HG03469 (cell line): ENCODE measurements around the gene SMPD4.
"Not testable (repeated sequence)": the region's sequence is repeated elsewhere in the genome, so short reads cannot be mapped to it uniquely, and the experiment has no call there.

Experiments
- ATAC-seq: cut with Tn5 transposase; IDR thresholded peaks from one replicate; pipeline ENCODE4 v1.9.1; 2021; ENCODE audit warnings: mild to moderate bottlenecking, moderate library complexity, moderate number of reproducible peaks; ENCODE audit not compliant: unreplicated experiment

SMPD4 gene

DNA sequence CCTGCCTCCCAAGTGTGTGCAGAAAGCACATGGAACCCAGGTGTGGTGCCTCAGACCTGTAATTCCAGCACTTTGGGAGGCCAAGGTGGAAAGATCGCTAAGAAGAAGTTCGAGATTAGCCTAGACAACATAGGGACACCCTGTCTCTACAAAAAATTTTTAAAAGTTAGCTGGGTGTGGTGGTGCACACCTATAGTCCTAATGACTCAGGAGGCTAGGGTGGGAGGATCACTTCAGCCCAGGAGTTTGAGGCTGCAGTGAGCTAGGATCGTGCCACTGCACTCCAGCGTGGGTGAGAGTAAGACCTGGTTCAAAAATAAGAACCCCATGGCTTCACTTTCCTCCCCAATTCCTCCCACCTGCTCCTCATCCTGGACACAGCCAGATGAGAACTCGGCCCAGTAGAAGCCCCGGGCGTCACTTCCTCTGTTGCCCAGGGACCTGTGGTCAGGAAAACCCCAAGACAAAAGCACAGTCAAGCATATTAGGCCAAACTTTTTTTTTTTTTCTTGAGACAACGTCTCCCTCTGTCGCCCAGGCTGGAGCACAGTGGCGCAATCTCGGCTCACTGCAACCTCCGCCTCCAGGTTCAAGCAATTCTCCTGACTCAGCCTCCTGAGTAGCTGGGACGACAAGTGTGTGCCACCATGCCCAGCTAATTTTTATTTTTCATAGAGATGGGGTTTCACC lies 23.4 kb downstream of the SMPD4 start:
- peak; percentile 86 for ATAC-seq

DNA sequence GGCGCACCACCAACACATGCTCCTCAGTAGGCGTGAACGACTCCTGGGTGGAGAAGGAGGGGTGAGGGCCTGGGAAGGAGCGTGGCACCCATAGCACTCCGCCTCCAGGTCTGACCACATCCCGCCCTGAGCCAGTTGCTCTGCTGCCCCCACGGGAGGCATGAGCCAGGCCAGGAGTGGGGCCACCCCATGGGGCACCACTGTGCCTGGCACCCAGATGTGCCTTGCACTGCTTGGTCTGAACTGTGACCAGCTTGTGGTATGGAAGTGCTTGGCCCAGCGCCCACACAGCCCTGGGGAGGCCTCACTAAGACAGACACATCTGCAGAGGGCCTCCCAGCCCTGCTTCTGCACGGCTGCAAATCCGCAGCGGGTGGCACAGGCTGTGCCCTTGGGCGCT lies 24.0 kb downstream of the SMPD4 start:
- ATAC-seq, result peak; percentile 23

DNA sequence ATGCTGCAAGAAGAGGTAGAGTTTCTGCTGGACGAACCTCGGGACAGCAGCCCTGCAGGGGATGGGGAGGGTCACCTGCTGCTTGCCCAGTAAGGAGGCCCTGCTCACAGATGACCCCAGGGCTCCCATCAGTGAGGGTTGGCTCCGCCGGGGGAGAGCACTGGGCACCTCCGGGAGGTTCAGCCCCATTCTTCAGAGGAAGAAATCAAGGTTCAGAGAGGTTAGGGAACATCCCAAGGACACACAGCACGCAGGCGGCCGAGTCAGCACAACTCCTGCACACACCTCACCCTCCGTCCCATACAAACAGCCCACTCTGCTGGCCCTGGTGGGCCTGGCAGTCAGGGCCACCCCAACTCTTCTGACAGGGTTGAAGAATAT lies 24.8 kb downstream of the SMPD4 start:
- no peak for ATAC-seq

DNA sequence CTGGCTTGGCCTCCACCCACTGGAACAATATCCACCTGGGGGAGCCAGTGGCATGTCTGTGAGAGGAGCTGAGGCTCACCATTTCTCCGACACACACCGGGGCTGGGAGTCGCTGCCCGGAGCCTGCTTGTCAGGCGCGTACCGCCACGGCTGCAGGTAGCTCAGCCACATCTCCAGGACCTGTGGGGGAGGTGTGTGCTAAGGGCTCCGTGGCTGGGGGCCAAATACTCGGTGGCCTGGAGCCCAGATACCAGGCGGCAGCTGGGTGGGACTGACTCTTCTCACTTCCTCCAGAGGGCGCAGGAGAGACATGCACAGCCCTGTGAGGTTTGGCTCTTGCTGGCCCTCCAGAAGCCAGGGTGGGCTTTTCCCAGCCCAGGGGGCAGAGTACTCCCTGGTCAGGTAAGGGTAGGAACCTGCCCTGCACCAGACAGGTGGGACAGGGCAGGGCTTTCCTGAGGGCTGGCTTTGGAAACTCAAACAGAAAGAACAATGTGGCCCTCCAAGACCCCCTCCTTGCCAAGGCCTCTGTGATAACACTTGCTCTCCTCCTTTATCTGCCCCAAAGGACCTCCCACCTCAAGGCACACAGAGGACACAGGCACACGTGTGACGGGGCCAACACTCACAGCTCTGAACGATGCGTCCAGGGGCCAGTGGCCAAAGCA lies 25.3 kb downstream of the SMPD4 start:
- not testable (repeated sequence) for ATAC-seq

DNA sequence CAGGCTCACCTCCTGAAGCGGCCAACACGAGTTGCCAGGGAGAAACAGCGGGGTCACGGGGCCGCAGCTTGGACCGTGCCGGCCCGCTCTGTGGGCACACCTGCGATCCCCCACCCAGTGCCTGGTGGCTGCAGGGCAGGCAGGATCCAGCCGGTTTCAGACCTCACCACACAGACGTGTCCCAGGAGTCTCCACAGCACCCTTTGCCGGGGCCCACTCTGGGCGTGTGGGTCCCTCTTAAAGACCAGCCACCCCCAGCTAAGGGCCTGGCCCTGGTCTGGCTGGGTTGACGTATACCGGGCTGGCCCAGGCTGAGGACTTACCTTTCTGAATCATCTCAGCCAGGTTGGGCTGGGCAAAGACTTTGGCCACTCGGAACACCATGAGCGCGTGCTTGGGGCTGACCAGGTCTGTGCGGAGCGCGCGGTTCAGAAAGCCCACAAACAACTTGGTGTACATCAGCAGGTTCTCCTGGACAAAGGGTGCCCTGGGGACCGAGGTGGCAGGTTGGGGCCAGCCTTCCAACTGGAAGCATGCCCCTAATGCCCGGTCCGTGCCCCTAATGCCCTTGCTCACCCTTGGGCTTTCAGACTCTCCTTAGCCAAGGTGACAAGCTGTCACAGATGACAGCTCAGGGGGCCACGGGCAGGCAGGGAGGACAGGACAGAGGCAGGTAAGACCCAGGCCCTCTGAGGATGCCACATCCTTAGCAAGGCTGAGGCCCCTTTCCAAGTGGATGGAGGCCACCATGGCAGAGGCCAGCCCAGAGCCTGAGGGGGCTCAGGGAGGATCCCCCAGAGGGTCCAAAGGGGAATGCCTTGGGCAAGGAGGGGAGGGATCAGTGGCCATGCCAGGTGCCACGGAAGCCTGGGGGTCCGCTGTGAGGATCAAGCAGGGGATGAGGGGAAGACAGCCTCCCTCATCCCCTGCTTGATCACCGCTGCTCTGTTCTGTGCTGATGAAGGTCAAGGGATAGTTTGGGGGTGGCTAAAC lies 26.3 kb downstream of the SMPD4 start:
- ATAC-seq, result no peak

DNA sequence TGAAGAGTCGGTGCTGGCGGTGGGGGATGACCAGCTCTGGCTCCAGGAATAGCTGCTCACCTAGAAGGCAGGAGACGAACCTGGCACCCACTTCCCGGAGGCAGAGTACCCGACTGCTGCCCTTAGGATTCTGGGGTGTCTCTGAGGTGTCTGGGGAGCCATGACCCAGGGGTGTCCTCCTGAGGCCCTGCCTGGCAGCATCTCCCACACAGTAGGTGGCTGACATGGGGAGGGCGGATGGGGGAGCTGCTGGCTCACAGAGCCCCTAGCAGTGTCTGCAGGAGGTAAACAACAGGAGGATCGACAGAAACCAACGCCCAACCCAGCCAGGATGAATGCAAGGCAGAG lies 27.0 kb downstream of the SMPD4 start:
- not testable (repeated sequence) for ATAC-seq

DNA sequence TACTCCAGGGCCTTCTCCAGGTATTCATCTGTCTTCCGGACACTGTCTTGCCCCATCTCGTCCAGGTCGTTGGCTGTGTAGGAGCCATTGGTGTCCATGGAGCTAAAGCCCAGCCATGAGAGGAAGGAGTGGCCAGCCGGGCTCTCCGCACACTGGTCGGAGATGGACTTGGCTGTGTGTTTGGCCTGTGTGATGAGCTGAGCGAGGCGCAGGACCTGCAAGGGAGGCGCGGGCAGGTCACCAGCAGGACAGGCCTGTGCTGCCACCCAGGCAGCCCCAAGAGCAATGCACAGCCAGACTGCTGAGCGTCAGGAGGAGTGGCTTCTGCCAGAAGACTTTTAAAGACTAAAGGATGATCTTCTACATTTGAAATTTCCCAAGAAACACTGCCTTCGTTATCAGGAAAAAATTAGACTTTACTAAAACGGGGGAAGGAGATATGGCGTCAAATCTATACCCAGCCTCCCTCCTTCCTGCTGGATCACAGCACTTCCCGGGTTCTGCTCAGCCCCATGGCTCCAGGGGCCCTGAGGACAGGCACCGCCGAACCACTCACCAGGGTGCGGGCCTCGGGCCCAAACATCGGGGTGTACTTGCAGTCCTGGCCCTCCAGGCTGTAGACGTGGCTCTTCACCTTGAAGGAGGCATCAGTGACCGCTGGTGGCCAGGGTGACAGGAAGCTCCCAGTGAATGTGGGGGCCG lies 27.5 kb downstream of the SMPD4 start:
- ATAC-seq, result not testable (repeated sequence)

DNA sequence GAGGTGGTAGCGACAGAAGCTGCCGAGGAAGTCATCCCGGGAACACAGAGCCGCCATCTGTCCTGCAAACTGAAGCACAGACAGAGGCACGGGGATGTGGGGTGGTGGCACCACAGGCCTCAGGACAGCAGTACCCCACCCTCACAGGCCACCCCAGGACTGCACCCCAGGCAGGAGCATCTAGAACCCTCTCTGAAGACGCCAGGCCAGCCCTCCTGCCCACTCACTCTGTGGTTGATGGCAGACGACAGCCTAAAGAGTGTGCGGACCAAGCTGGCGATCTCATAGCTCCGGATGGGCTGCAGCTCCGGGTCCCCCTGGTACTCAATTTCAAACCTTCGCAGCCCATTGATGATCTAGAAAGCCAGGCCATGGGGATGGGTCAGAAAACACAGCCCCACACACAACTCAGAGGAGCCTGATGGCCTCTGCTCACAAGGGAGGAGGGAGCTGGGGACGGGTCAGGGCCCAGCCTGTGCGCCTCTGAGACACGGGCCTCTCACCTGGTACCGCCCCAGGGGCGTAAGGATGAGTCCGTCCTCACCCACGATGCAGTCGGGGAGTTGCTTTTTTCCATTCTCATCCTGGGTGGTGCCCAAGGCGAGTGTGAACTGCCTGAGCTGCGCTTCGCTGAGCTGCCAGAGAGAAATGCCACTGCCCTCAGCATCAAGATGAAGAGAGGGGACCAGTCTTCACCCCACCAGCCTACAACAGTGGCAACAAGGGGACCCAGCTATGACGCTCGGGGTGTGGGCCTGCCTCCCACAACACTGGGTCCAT lies 28.4 kb downstream of the SMPD4 start:
- no peak for ATAC-seq

DNA sequence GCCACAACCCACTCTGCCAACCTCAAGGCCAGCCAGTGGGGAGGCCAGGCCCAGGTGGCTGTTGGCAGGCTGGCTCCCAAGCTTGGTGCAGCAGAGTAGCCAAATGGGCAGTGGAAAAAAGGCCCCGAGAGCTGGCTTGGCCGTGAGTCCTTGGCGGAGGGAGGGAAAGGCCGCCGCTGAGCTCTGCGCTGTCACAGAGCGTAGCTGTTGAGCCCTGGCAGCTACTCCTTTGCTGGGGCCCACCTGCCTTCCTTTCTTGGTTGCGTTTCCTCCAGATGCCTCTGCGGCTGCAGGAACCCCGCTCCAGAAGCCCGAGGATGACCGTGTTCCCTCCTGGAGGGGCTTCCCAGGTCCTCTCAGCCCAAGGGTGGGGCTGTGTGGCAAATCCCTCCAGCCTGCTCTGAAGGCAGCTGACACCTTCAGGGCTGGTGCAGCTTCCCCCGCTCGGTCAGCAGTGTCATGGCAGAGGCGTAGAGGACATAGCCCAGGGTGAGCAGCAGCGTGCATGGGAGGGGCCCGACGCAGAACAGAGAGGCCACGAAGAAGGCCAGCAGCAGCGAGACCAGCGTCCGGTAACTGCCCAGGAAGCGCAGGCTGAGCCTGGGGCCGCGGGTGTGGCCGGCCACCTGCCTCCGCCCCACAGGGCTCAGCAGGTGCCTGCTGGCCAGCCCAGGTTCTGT lies 29.1 kb downstream of the SMPD4 start:
- ATAC-seq, result not testable (repeated sequence)

DNA sequence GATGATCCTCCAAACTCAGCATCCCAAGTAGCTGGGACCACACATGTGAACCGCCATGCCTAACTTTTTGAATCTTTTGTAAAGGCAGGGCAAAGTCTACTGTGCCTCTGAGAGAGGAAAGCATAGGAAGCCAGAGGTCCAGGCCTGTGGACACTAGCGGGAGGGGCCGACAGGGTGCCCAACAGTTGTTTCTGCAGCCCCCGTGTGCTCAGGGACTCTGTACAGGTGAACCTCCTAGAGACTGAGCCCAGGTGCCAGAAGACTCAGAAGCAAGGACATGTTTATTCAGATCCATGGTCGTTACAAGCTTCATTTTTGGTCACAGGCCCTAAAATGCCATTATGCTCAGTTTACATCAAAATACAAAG lies 30.3 kb downstream of the SMPD4 start:
- not testable (repeated sequence) for ATAC-seq

DNA sequence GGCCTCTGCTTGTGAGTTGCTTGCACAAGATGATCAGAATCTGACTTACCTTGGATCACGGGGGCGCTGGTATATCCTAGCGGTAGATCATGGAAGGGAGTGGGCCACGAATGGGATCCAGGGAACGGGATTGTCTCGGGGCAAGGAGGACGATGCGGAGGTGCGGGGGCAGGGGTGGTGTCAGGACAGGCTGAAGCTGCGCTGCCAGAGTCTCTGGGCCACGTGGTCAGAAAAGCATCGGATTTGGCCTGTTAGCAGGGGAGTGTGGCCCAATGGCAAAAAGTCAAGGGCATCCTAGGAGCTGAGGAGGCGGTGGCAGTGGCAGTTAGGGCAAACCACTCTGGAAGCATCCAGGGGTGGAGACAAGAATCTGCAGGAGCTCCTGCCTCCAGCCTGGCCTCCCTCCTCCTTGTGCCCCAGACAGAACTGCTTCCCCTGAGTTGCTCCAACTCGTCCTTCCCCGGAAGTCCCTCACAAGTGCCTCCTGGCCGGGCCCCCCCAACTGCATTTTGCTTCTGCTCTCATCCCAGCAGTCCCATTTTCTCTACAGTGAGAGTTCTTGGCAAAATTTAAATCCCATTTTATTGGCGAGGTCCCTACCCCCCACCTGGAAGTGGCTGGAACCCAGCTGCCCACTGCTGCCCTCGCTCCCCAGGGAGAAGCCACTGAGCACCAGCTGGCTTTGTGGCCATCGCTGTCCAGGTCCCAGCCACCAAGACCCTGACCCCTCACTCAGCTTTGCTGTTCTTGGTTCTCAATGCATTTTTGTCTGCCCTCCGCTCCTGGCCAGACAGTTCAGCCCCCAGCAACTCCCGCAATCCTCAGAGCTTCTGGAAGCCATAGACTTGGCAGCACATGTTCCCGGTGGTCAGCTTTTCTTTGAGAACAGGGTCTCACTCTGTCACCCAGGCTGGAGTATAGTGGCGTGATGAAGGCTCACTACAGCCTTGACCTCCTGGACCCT lies 30.9 kb downstream of the SMPD4 start:
- ATAC-seq, result no peak

DNA sequence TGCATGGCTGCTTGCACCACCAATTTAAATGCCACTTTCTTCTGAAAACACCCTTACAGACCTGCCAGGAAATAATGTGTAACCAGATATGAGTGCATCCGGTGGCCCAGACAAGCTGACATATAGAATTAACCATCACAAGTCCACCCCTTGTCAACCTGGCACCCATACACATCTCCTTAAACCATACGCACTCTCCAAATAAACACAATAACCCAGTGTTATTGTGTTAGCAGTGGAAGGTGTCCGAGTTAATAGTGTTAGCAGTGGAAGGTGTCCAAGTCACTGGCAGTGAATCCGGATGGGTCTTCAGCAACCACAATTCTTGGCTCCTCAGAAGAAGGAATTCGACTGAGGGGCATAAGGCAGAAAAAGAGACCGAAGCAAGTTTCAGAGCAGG lies 32.9 kb downstream of the SMPD4 start:
- not testable (repeated sequence) for ATAC-seq

DNA sequence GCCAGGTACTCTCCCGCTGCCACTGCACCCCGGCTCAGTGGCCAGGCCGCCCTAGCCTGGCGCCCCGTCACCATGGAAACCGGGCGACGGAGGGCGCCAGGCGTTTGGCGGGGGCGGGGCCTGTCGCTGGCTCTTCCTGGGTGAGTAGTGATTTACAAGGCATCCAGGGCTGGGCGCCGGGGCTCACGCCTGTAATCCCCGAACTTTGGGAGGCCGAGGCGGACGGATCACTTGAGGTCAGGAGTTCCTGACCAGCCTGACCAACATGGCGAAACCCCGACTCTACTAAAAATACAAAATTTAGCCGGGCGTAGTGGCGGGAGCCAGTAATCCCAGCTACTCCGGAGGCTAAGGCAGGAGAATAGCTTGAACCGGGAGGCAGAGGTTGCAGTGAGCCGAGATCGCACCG lies 36.4 kb downstream of the SMPD4 start, which contains the start of gene CCDC74B:
Gene CCDC74B (minus strand): TSS at position 107 of the 409 bp plus-strand sequence. CDS start 116 bp downstream, outside the sequence.
- ATAC-seq, result peak; percentile 89

DNA sequence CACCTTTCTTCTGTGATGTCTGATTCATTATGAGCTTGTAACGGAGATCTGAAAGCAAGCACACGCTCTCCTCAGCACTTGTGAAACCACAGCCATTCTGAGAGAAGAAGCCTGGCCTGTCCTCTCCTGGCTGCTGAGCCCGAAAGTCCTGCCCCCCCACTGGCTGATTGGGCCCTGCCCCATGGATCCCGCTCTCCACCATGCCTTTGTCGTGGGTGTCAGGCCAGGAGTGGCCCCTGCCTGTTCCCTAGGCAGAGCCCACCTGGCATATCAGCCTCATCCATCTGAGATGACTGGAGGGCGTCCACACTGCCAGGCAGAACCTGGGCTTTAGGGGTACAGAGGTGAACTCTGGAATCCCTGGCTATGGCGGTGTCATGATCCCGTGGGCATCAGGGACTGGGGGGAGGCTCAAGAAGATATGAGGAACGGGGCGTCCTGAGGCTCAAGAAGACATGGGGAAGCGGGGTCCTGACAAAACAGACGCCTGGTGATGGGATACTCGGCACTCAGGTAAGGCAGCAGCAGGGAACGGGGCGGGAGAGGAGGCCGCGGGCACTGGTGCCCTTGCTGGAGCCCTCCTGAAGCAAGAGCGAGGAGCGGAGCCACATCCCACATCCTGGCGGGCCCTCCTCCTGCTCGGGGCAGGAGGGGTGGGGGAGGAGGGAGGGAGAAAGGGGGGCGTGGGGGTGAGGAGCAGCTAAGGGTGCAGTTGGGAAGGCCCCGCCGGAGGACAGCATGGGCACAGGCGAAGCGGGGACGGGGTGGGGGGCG lies 37.9 kb downstream of the SMPD4 start:
- not testable (repeated sequence) for ATAC-seq

DNA sequence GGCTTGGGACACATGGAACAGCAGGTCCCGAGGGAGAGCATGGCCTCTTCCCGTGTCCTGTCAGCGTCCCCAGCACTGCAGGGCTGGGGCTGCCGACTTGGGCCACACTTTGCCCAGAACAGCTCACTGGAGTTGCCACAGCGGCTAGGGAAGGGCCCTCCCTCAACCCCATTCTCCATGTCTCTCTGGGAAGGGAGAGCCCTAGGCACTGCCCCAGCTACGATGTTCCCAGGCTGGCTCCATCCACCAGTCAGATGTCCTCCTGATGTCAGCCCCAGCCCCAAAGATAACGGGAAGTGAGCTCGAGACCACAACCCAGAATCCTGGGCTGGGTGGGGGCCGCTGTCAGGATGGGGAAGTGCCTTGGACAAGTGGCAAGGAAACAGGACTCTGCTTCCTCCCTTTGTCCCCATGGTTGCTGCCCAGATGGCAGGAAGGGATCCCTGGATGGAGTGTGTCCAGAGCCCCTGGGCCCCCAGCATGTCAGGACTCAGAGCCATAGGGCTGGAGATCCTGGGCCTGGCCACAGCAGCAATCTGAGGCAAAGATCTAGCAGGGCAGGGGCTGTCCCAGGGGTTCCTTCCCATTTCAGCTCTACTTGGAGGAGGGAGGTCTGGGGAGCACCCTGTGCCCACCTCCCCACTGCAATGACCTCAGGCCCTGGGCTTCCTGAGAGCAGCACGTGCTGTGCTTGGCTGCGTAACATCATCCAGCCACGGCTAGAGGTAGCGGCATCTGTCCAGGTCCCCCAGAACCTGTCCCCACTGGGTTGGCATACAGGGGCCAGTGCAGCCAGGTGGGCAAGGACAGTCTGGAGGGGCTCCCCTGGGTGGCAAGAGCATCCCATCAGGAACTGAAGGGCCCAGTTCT lies 38.8 kb downstream of the SMPD4 start:
- ATAC-seq, result not testable (repeated sequence)

DNA sequence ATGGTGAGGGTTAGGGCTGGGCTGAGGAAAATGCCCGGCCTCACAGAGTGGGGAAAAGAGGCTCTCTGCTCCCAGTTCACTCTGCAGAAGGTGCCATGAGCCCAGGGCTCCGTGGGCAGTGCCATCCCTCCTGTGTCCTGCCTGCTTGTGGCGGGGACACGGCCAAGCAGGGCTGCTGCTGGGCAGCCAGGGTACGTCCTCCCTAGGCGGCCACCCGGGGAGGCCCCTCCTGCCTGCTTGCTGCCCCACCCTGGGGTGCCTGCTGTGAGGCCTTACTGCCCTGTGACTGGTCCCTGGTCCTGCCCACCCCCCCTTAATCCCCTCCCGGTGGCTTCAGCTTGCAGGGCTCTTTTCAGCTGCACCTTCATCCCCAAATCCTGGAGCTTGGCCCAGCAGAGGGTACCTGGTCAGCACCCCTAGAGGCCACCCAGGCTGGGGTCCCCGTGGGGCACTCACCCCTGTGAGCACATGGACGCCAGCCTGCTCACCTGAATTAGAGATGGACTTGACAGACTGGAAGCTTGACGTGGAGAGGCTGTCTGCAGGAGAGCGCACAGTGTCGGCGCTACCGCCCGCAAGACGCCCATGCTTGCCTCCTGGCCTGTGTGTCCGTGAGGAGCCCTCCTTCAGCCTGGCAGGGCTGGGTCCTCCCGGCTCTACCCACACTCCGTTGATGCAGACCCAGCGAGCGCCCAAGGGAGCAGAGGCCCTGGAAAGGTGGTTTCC lies 39.6 kb downstream of the SMPD4 start:
- not testable (repeated sequence) for ATAC-seq
